RCC 7860 (cell line): ENCODE results near the gene DYRK4.
A peak's percentile ranks its signal among the peaks of the same experiment; 100 is the strongest.

Experiments used
- DNase-seq: peaks from one replicate; pipeline ENCODE4 v3.0.0-alpha.2; 2015; ENCODE audit warnings: low spot score
- FAIRE-seq: peaks from 2 replicates; lab custom pipeline; 2012; peaks lifted over from hg19 to GRCh38; lab: Jason Lieb, UNC

The DYRK4 gene

GRCh38 chr12:4610481-4610880 is 48.5 kb downstream of the DYRK4 start:
- FAIRE-seq (no peak), DNase-seq (no peak)

- no peak for DNase-seq
- FAIRE-seq = no peak
Measured at GRCh38 chr12:4615667-4616066, 53.7 kb downstream of the DYRK4 start.

DNA sequence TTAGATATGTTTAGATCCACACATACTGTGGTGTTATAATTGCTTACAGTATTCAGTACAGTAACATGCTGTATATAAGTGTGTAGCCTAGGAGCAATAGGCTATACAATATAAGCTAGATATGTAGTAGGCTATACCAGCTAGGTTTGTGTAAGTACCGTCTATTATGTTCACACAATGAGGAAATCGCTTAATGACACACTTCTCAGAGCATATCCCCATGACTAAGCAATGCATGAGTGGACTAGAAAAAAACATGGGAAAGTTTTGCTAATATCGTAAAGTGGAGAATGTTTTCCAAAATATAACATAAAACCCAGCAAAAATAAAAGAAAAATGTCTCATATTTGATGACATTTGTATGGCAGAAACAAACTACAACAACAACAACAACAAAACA is 59.5 kb downstream of the DYRK4 start:
- DNase-seq (no peak), FAIRE-seq (no peak)

DNA sequence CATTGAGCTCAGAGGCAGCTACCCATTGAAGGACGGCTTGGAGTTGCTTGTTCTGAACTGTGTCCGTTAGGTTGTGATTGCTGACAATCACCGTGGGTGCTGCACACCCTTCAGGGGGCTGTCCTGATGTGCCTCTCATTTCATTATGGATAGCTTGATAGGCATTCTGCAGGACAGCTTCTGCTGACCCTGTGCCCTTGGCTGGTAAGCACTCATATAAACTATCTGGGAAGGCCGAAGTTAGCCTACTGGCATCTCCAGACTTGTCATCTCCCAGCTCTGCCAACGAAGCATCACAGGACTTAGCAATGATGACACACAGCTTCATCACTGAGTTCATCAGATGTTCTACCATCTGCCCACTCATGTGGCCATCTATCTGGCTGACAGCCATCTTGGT is 64.5 kb downstream of the DYRK4 start:
- FAIRE-seq = no peak

GRCh38 chr12:4628406-4628805 is 66.4 kb downstream of the DYRK4 start:
- no peak for DNase-seq
- FAIRE-seq = no peak

More for the DNA sequence above, 64.5 kb downstream of the DYRK4 start:
- no peak for DNase-seq

DNA sequence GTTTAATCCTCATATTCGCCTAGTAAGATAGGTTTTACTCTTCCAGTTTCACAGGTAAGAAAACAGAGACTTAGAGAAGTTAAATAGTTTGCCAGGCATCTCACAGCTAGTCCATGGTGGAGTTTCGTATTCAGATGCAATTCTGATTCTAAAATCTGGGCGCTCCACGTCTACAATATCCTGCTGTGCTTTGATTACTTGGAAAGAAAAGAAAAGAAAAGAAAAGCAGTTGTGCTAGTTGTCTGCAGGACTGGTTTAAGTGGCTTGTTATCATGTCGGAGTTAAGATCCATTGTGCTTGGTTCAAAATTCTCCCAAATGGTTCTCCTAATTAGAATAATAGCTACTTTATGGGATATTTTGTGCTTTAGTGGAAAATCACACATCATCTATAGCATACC is 68.3 kb downstream of the DYRK4 start:
- FAIRE-seq = no peak

DNA sequence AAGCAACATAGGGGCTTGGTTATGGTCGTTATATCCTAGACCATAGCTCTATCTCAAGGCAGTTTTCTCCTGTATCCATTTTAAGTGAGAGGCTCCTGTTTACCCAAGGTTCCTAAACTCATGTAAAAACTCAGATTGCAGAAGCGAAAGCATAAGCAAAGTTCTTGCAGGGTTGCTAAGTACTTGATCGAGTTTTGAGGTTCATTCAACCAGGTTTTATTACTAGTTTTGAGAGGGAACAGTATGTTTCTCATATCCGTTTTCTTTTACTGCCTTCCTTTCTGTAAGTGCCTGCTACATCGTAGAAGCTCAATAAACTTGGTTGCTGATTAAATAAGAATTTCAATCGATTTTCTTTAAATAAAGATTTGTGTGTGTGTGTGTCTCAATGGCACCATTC is 81.7 kb downstream of the DYRK4 start:
- no peak for DNase-seq
- no peak for FAIRE-seq

More for the DNA sequence above, 68.3 kb downstream of the DYRK4 start:
- no peak for DNase-seq

DNA sequence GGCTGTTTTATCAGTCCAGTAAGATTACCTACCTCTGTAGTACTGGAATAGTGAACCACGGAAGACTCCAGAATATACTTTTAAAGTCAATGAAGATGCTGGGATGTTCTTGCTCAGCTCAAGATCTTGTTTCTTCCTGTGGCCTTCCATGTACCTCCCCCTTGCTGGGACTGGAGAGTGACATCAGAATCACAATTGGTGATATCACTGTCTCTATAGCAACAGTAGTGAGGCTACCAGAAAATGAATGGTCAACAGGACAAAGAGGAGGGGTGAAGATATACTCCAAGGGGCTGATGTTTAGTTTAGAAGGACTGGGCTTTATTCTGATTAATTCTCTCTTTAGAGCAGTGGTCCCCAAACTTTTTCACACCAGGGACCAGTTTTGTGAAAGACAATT is 83.0 kb downstream of the DYRK4 start:
- FAIRE-seq = no peak

DNA sequence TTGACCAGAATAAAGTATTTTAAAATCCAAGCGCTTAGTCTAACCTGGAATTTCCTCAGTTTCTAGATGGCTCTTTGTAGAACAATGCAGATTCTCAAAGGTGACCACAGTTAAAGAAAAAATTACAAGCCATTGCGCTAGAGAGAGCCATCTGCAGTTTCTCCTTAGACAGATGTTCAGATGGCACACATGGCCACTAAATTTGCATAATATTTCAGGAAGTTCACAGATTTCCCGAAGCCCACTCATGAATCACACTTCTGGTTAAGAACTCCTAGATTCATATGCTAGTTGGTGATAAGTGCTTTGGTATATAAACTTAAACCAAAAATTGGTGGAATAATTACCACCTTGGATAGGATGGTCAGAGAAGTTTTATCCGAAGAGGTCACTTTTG is 86.1 kb downstream of the DYRK4 start:
- DNase-seq = no peak
- no peak for FAIRE-seq

More for the DNA sequence above, 83.0 kb downstream of the DYRK4 start:
- DNase-seq = no peak

DNA sequence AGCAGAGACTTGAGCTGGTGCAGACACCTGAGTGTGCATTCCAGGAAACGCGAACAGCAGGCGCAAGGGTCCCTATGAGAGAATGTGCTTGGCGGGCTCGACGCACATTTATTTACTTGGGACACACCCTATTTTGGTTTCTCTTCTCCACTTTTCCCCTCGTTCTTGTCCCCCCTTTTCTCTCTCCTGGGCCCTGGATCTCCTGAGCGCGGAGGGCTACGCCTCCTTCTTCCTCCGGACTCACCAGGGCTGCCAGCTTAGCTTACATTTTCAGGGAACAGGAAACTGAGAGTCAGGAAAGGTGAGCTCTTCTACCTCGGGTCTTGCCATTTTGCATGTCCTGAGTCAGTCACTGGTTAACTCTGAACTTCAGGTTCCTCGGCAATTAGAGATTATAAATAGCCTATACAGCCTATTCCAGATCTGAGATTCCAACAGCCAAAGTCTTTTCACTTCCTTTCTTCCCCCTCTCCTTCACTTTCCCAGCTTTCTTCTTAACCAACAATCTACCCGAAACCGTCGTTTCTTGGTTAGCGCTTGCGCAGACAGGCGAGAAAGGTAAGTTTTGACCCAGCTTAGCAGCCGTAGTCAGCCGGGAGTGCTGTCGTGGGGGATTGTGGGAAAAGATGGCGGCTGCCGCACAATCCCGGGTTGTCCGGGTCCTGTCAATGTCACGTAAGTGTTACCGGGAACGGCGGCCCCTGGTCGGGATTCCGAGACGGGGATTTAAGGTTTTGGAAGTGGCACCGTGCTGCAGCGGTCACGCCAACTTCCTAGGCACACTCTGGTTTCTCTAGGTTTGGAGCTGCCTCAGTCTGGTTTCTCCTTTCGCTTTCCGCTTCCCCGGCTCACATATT is 86.7 kb downstream of the DYRK4 start, which contains the start of the genes AKAP3 and NDUFA9:
Gene AKAP3, minus strand, starts transcription at position 551 of the 857 bp plus-strand sequence. CDS start 10,855 bp downstream, outside the sequence.
Gene NDUFA9, plus strand, starts transcription at position 614 of the 857 bp plus-strand sequence. Its CDS starts 13 bp downstream, at position 627.
- DNase-seq (peak; percentile 67), FAIRE-seq (peak; percentile 68)

DNA sequence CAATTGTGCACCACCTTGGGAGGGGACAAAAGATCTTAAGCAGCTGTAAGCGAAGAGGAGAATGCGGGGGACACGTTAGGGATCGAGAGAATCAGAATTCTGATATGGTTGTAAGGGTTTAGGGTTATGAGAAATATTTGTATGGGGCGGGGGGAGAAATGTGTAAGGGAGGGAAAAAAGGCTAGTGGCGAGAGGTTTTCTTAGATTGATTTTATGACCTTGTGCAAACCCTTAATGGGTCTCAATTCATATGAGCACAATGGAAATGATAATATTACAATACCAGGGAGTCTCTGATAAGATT is 87.3 kb downstream of the DYRK4 start:
- DNase-seq (no peak), FAIRE-seq (no peak)

GRCh38 chr12:4653257-4653656 is 91.2 kb downstream of the DYRK4 start:
- FAIRE-seq = no peak
- DNase-seq = no peak

GRCh38 chr12:4653691-4654090 is 91.7 kb downstream of the DYRK4 start:
- FAIRE-seq (no peak), DNase-seq (no peak)
